ENCODE results near the gene ABHD17A.

ABHD17A gene

DNA sequence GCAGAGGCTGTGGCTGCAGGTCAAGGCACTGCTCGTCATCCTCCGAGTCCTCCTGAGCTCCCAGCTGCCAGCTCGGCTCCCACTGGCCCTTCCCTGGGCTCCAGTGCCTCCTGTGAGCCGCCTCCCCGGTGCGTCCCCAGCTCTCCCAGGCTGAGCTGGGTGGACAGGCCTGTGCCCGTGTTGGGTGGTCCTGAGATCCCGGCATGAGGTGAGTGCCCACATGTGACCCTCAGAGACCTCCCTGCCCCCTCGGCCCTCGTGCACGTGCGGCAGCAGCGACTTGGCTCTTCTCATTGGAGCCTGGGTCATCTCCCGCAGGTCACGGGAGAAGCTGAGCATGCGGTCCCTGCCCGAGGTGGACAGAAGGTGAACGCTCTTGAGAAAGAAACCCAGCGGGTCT, 35.3 kb upstream of the ABHD17A start:
- DNase-seq (ENCODE audit: extremely low spot score), result no peak
- POLR2A ChIA-PET, result no interaction called here
- CTCF ChIA-PET, result interaction anchor here (1.5 kb wide), 1 partner anchor 9 kb away, joined by 5 read pairs; no protein-coding TSS in a partner anchor
- TF ChIP-seq, protein P1, sequence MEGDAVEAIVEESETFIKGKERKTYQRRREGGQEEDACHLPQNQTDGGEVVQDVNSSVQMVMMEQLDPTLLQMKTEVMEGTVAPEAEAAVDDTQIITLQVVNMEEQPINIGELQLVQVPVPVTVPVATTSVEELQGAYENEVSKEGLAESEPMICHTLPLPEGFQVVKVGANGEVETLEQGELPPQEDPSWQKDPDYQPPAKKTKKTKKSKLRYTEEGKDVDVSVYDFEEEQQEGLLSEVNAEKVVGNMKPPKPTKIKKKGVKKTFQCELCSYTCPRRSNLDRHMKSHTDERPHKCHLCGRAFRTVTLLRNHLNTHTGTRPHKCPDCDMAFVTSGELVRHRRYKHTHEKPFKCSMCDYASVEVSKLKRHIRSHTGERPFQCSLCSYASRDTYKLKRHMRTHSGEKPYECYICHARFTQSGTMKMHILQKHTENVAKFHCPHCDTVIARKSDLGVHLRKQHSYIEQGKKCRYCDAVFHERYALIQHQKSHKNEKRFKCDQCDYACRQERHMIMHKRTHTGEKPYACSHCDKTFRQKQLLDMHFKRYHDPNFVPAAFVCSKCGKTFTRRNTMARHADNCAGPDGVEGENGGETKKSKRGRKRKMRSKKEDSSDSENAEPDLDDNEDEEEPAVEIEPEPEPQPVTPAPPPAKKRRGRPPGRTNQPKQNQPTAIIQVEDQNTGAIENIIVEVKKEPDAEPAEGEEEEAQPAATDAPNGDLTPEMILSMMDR (IDR thresholded peaks at IDR 0.05; ENCODE audit: control extremely low read depth, extremely low read depth, low read depth, missing control alignments), result no peak

DNA sequence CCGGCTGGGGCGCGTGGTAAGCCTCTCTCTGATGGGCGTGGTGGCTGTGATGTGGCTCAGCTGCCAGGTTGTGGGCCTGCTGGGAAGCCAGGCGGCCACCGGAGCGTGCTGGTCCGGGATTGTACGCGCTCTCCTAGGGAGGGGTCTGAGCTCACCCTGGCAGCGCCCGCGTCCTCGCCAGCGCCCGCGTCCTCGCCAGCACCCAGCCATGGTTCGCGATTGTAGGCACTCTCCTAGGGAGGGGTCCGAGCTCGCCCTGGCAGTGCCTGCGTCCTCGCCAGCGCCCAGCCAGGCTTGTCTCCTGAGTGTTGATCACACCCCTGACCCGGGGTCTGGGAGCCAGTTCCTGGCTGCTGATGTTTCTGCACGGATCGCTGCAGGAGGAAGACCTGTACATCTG, 33.7 kb upstream of the ABHD17A start:
- DNase-seq (ENCODE audit: extremely low spot score), result no peak
- POLR2A ChIA-PET, result interaction anchor here (0.6 kb wide), 1 partner anchor 9 kb away, joined by 5 read pairs; no protein-coding TSS in a partner anchor
- TF ChIP-seq, protein P1 (IDR thresholded peaks at IDR 0.05; ENCODE audit: control extremely low read depth, extremely low read depth, low read depth, missing control alignments), result no peak
- CTCF ChIA-PET, result interaction anchor here (1.3 kb wide), 1 partner anchor 10 kb away, joined by 3 read pairs; no protein-coding TSS in a partner anchor

DNA sequence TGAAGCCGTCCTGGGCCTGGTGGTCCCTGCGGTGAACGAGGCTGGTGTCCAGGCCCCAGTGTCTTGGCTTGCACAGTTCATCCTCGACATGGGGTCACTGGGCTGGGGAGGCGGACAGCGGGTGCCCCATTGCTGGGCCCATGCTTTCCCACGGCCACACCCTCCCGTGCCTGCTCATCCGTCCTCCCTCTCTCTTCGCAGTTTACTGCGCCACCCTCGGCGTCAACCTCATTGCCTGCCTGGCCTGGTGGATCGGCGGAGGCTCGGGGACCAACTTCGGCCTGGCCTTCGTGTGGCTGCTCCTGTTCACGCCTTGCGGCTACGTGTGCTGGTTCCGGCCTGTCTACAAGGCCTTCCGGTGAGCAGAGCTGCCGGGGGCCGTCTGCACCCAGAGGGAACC, 32.6 kb upstream of the ABHD17A start:
- CTCF ChIA-PET, result no interaction called here
- TF ChIP-seq, protein P1 (IDR thresholded peaks at IDR 0.05; ENCODE audit: control extremely low read depth, extremely low read depth, low read depth, missing control alignments), result no peak
- POLR2A ChIA-PET, result no interaction called here
- DNase-seq (ENCODE audit: extremely low spot score), result no peak

DNA sequence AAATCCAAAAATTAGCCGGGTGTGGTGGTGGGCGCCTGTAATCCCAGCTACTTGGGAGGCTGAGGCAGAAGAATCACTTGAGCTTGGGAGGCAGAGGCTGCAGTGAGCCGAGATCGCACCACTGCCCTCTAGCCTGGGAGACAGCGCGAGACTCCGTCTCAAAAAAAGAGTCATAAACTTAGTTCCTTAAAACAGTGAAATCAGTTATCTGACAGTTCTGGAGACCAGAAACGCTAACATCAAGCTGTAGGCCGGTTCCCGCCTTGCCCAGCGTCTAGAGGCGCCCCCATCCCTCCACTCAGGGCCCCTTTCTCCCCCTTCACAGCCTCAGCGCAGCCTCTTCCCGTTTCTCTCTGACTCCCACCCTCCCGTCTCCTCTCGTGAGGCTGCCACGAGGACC, 31.9 kb upstream of the ABHD17A start:
- CTCF ChIA-PET, result interaction anchor here (1.2 to 1.8 kb wide), 3 partner anchors 11 to 20 kb away, joined by 4 to 6 read pairs (median 4); no protein-coding TSS in a partner anchor

DNA sequence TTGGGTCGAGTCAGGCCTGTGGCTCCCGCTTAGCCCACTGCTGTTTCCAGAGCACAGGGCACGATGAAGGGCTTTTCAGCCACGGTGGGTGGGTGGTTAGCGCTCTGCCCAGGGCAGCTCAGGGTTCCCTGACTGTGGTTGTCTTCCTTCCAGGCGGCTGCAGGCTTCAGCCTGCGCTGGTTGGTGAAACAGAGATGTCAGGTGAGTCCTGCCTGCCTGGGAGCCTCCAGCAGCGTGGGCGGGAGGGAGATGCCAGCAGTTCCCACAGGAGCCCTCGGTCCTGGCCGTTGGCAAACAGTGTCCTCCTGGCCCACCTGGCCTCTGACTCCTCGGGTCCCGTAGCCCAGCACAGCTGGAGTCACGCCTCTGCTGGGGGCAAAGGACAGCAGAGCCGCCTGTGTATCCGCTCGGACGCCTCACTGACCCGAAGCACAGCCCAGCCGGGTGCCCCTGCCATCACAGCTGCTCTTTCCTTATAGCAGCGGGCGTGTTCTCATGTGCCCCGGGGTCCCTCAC, 29.6 kb upstream of the ABHD17A start:
- CTCF ChIA-PET, result interaction anchor here (1.2 to 2.2 kb wide), 3 partner anchors 13 to 16 kb away, joined by 3 to 7 read pairs (median 4); no protein-coding TSS in a partner anchor
- no peak for DNase-seq (ENCODE audit: extremely low spot score)
- TF ChIP-seq, protein P1 (IDR thresholded peaks at IDR 0.05; ENCODE audit: control extremely low read depth, extremely low read depth, low read depth, missing control alignments), result no peak
- POLR2A ChIA-PET, result no interaction called here

More for the DNA sequence above, 31.9 kb upstream of the ABHD17A start:
- POLR2A ChIA-PET, result no interaction called here
- no peak for DNase-seq (ENCODE audit: extremely low spot score)
- TF ChIP-seq, protein P1 (IDR thresholded peaks at IDR 0.05; ENCODE audit: control extremely low read depth, extremely low read depth, low read depth, missing control alignments), result no peak

DNA sequence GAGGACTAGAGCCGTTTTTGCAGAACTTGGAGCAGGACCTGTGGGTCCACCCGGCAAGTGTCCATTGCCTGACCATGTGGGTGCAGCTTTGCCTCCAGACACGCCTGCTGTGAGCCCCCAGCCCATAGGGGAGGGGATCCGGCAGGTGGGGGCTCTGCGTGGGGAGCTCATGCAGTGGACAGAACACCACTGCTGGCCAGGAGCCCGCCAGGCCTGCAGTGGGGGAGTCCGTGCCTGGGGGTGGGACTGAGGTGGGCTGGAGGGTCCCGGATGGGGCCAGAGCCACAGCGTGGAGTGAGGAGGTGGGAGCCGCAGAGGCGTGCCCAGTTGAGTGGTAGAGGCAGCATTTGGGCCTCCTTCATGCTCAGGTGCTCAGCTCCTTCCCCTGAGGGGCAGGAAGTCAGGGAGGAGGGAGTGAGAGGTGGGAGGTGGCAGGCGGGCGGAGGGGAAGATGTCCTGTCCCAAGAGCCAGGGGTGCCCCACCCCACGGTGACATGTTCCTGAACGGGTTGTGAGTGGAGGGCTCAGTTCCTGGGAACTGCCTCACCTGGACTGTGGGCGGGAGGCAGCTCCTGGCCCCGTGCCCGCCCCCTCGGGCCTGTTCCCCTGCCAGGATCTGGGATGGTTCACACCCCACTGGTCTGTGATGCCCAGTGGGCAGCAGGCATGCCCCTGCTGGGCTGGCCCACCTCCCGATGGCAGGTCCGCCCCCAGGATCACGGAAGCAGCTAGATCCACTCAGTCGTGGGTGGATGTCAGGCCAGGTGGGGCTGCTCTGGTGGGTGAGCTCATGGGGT, 28.7 kb upstream of the ABHD17A start:
- DNase-seq (ENCODE audit: extremely low spot score), result no peak
- TF ChIP-seq, protein P1 (IDR thresholded peaks at IDR 0.05; ENCODE audit: control extremely low read depth, extremely low read depth, low read depth, missing control alignments), result no peak
- POLR2A ChIA-PET, result no interaction called here
- CTCF ChIA-PET, result interaction anchor here (1.2 to 2.2 kb wide), 3 partner anchors 14 to 16 kb away, joined by 4 to 7 read pairs (median 6); no protein-coding TSS in a partner anchor

Data from GM10248 (cell line).